Activated CD8-positive, alpha-beta T cell treated with anti-CD3 and anti-CD28 coated beads for 36 hours (primary cell): ENCODE data around the gene STAMBPL1. TPM values are rescaled to one million over a fixed set of nuclear protein-coding genes. Genes with fewer than 3 reads are reported as not detected.

ENCODE experiments used
- ATAC-seq: fragments of 200-7000 bp; cut with Tn5 transposase; one replicate; pipeline ENCODE4 v1.10.0; 2021; ENCODE audit warnings: mild to moderate bottlenecking, moderate library complexity
- CTCF ChIA-PET: fragments of 350-600 bp; sonication (Branson Sonifier 250); formaldehyde crosslinking; loops from one replicate; lab custom pipeline; 2021; ENCODE audit warnings: antibody characterized with exemption; lab: Charles Lee
- POLR2A ChIA-PET: fragments of 350-600 bp; sonication (Branson Sonifier 250); formaldehyde crosslinking; loops from one replicate; lab custom pipeline; 2021; ENCODE audit warnings: antibody characterized with exemption; lab: Charles Lee
- DNase-seq: peaks from one replicate; pipeline ENCODE4 v3.0.0-alpha.2; 2020
- H3K27ac Mint-ChIP-seq: one replicate; pipeline ENCODE4 v1.8.0; 2021; ENCODE audit warnings: mild to moderate bottlenecking, mixed read lengths
- H3K27me3 Mint-ChIP-seq: one replicate; pipeline ENCODE4 v1.8.0; 2021; ENCODE audit warnings: mixed read lengths
- H3K36me3 Mint-ChIP-seq: one replicate; pipeline ENCODE4 v1.8.0; 2021; ENCODE audit warnings: low read depth, mixed read lengths
- H3K4me1 Mint-ChIP-seq: one replicate; pipeline ENCODE4 v1.8.0; 2021; ENCODE audit warnings: low read depth, mixed read lengths
- H3K4me3 Mint-ChIP-seq: one replicate; pipeline ENCODE4 v1.8.0; 2021; ENCODE audit warnings: mild to moderate bottlenecking, moderate library complexity, mixed read lengths
- H3K9me3 Mint-ChIP-seq: one replicate; pipeline ENCODE4 v1.8.0; 2021; ENCODE audit warnings: mixed read lengths
- intact Hi-C: fragments of 100-400 bp; cut with micrococcal nuclease; formaldehyde crosslinking; loops from one replicate; pipeline ENCODE4 v1.10.0; 2022
- total RNA-seq, 2 experiments: library from RNA; stranded (reverse); gene quantifications; one replicate each; pipeline ENCODE4 v1.2.3, GENCODE V29; 2021
- TF ChIP-seq, protein P1 (sequence below): fragments of 200-600 bp; IDR thresholded peaks from one replicate; pipeline ENCODE4 v1.8.0; 2022; ENCODE audit warnings: antibody characterized with exemption, mild to moderate bottlenecking

The STAMBPL1 gene
- total RNA-seq, 2 experiments from 2014 or later = 71.1 to 76.5 TPM

- DNase-seq = no peak
- POLR2A ChIA-PET = interaction anchor here (1.0 kb wide), 1 partner anchor 40 kb away, joined by 4 read pairs; no protein-coding TSS in a partner anchor
- Mint-ChIP-seq H3K36me3 (no peaks in the 10 kb centered on the region), H3K9me3 (no peaks in the 10 kb centered on the region), H3K27me3 (peaks cover 2% of the 10 kb centered on the region), H3K4me3 (no peak overlapping the region), H3K27ac (no peak overlapping the region), H3K4me1 (peaks cover 20% of the 10 kb centered on the region)
- intact Hi-C loops = no loop called here
- ATAC-seq = no peak
- CTCF ChIA-PET = interaction anchor here (1.0 to 1.7 kb wide), 4 partner anchors 12 to 59 kb away, joined by 3 to 5 read pairs (median 4); no protein-coding TSS in a partner anchor
- TF ChIP-seq, protein P1, sequence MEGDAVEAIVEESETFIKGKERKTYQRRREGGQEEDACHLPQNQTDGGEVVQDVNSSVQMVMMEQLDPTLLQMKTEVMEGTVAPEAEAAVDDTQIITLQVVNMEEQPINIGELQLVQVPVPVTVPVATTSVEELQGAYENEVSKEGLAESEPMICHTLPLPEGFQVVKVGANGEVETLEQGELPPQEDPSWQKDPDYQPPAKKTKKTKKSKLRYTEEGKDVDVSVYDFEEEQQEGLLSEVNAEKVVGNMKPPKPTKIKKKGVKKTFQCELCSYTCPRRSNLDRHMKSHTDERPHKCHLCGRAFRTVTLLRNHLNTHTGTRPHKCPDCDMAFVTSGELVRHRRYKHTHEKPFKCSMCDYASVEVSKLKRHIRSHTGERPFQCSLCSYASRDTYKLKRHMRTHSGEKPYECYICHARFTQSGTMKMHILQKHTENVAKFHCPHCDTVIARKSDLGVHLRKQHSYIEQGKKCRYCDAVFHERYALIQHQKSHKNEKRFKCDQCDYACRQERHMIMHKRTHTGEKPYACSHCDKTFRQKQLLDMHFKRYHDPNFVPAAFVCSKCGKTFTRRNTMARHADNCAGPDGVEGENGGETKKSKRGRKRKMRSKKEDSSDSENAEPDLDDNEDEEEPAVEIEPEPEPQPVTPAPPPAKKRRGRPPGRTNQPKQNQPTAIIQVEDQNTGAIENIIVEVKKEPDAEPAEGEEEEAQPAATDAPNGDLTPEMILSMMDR = no peak
Measured at GRCh38 chr10:88874281-88874680, 5.8 kb upstream of the STAMBPL1 start.

- DNase-seq = no peak
- ChIA-PET POLR2A (interaction anchor here (1.0 kb wide), 1 partner anchor 41 kb away, joined by 4 read pairs; no protein-coding TSS in a partner anchor), CTCF (interaction anchor here (1.6 to 1.7 kb wide), 2 partner anchors 13 to 58 kb away, joined by 5 read pairs; no protein-coding TSS in a partner anchor)
- intact Hi-C loops = no loop called here
- no peak overlapping the region for H3K4me3 Mint-ChIP-seq
- H3K27ac Mint-ChIP-seq = no peak overlapping the region
- no peaks in the 10 kb centered on the region for H3K9me3 Mint-ChIP-seq
- H3K4me1 Mint-ChIP-seq = peaks cover 26% of the 10 kb centered on the region
- no peak for ATAC-seq
- TF ChIP-seq, protein P1 = no peak
- peaks cover 2% of the 10 kb centered on the region for H3K27me3 Mint-ChIP-seq
- no peaks in the 10 kb centered on the region for H3K36me3 Mint-ChIP-seq
Measured at GRCh38 chr10:88875081-88875480, 5.0 kb upstream of the STAMBPL1 start.

- DNase-seq (no peak), ATAC-seq (no peak)
- ChIA-PET CTCF (interaction anchor here (2.2 to 5.0 kb wide), 2 partner anchors 41 to 58 kb away, joined by 9 to 34 read pairs; no protein-coding TSS in a partner anchor), POLR2A (interaction anchor here (1.0 kb wide), 1 partner anchor 15 kb away, joined by 3 read pairs; no protein-coding TSS in a partner anchor)
- Mint-ChIP-seq H3K4me3 (no peak overlapping the region), H3K9me3 (no peaks in the 10 kb centered on the region), H3K4me1 (peaks cover 31% of the 10 kb centered on the region), H3K27me3 (peaks cover 2% of the 10 kb centered on the region), H3K27ac (no peak overlapping the region), H3K36me3 (peaks cover 13% of the 10 kb centered on the region)
- TF ChIP-seq, protein P1 = no peak
- intact Hi-C loops = no loop called here
Measured at GRCh38 chr10:88877298-88877697, 2.7 kb upstream of the STAMBPL1 start.

DNA sequence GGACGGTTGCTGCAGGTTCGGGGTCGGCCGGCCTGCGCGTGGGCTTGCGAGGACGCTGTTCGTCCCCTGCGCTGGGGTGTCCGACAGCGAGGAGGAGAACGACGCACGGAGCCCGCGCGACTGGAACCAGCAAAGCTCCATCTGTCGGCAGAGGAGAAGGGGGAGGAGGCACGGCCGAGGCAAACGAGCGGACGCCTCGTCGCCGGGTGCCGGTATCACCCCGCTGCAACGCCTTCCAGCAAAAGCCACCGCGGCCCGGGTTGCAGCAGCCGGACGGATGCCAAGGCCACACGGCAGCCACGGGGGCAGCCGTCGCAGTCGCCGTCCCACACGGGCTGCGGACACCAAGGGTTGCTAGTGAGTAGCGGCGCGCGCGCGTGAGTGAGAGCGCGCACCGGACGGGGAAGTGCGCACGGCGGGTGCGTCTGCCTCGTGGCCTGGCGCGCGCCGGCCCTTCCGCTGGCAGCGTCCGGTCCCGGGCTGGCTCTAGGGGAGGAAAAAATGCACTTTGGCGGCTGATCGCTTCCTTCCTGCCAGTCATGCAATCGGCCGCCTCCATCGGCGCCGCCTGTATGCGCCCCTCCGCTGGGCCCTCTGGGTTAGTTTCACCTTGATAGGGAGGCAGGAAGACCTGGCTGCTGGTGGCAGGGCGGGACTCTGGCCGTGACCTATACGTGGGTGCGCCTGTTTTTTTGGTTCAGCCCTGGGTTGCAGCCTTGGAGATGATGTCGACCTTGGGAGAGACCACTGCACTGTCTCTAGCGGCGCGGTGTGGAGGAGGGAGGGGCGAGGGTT lies 434 bp downstream of the STAMBPL1 start:
- Mint-ChIP-seq H3K4me1 (peaks cover 61% of the 10 kb centered on the region), H3K9me3 (no peaks in the 10 kb centered on the region), H3K27ac (peak overlapping the region; percentile 98), H3K27me3 (no peaks in the 10 kb centered on the region), H3K36me3 (peaks cover 37% of the 10 kb centered on the region), H3K4me3 (peak overlapping the region; percentile 91)
- intact Hi-C loops = loop anchor here (1.0 kb wide), 1 partner anchor 45 kb away; no protein-coding TSS in a partner anchor
- POLR2A ChIA-PET = interaction anchor here (0.6 to 2.9 kb wide), 27 partner anchors 9 to 1062 kb away, joined by 3 to 16 read pairs (median 4); partner anchors contain the start of genes ATAD1 and FAS
- CTCF ChIA-PET = interaction anchor here (0.9 to 5.0 kb wide), 14 partner anchors 10 to 54 kb away, joined by 3 to 34 read pairs (median 6); no protein-coding TSS in a partner anchor
- ATAC-seq (peak; percentile 83), DNase-seq (peak; percentile 89)
- TF ChIP-seq, protein P1 = no peak
